Lower leg skin (tissue), 3 donors: Measurements from ENCODE around the gene TMEM119.

Source experiments
- CTCF ChIP-seq, 3 donors: fragments of 450-650 bp; IDR thresholded peaks; one replicate each; pipeline ENCODE4 v1.5.1; 2016; ENCODE audit warnings: antibody characterized with exemption in 3 of 3, mild to moderate bottlenecking in 3 of 3, moderate library complexity in 2 of 3
- POLR2A ChIP-seq, 2 donors: fragments of 450-650 bp; IDR thresholded peaks; one replicate each; pipeline ENCODE4 v1.6.1; 2016 to 2017; ENCODE audit warnings: antibody characterized with exemption in 2 of 2, mild to moderate bottlenecking in 1 of 2, moderate library complexity in 1 of 2

- TF ChIP-seq CTCF (IDR thresholded peaks at IDR 0.05) (no peak), POLR2A (IDR thresholded peaks at IDR 0.05) (no peak)
These were observed 18.5 kb upstream of the TMEM119 start for GRCh38 chr12:108616359-108616758.
